HG03280 (cell line): ENCODE measurements around the gene NR6A1.

Experiments
- ATAC-seq: cut with Tn5 transposase; IDR thresholded peaks from one replicate; pipeline ENCODE4 v1.9.1; 2021; ENCODE audit warnings: mild to moderate bottlenecking, moderate library complexity; ENCODE audit not compliant: unreplicated experiment

The NR6A1 gene

GRCh38 chr9:124507880-124508423 lies 263.2 kb downstream of the NR6A1 start:
- ATAC-seq, result no peak

DNA sequence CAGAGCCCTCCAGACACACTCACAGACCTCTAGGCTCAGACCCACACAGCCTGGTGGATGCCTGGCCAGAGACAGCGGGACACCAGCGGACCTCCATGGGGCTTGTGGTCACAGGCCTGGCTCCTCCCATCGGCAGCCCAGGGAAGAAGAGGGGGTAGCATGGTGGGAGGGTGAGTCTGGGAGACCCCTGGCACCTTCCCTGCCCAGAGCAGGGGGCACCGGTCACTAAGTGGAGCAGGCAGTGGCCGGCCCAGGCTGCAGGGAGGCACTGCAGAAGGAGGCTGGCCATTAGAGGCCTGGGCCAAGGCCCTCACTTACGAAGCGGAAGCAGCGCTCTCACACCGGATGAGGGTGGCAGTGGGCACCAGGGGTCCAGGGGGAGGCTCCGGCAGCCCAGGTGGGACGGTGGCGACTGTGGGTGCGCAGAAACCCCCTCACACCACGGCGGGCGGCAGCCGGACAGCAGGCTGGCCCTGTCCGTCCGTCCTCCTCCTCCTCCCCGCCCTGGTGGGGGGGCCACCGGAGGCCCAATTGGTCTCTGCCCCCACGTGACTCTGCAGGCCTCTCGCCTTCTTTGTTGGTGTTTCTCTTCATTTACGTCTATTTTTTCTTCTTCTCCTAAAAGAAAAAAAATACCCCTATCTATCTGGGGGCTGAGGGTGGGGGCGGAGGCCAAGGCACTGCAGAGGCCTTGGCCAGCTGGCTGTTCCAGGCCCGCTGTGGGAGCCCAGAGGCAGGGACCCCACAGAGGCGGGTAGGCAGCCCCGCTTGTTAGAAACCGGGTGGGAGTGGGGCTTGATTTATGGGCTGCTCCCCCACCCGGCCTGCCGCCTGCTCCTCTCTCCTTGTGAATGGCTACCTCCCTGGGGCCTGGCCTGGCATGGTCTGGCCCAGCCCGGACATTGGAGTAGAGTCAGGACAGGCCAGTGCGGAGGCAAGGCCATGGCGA lies 263.9 kb downstream of the NR6A1 start, which contains the start of gene NR5A1:
TSS of gene NR5A1 (minus strand) at position 469 of the 949 bp plus-strand sequence. CDS start 4,004 bp downstream, outside the sequence.
- ATAC-seq, result no peak

DNA sequence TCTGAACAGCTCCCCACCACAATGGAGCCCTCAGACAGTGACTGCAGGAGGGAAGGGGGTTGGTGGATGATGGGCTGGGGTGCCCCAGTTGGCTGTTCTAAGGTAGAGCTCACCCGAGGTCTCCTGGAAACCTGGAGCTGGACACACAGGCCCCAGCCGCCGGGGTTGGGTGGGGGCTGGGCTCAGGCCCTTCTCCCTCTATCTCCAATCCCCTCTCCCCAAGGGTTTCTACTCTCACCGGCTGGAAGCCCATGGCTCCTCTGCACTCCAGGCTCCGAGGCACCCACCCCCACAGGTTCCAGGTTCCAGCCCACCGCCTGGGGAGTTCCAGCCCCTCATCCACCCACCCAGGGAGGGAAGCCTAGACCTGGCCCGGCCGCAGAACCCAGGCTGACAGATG lies 264.7 kb downstream of the NR6A1 start:
- ATAC-seq, result no peak

DNA sequence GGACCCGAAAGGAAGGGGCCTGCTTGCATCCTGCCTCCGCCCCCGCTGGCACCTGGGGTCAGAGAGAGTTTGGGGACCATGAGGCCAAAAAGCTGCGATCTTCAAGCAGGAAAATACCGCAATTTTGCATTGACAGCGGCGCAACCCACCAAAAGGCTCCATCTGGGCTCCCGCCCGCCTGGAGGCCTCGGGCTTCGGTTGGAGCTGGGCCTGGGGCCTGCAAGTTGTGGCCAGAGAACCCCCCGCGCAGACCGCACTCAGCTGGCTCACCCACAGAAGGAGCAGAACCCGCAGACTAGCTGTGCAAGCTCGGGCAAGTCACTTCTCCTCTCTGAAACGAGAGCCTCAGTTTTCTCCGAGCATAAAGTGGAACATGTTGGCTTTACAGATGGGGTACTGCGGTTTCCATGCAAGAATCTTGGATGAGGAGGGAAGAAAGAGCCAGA lies 265.2 kb downstream of the NR6A1 start:
- no peak for ATAC-seq

- ATAC-seq, result no peak
Measured at GRCh38 chr9:124505006-124505900, 265.9 kb downstream of the NR6A1 start.

DNA sequence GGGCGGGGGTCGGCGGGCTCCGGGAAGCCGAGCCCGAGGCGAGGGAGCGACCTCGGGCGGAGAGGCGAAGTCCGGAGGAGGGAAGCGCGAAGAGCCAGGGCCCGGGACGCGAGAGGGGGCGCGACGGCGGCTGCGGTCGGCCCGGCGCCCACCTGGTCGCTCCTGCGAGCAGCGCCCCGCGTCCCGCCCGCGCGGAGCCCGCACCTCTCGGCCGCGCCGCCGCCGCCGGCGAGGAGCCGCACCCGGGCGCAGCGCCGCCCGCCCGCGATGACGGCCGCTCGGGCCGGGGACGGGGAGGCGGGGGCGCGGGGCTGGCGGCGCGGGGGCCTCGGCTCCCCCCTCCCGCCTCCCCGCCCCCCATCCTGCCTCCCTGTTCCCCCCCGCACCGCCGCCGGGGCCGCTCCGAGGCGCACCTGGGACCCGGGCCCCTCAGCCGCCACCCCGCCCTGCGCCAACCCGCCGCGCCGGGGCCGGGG lies 266.5 kb downstream of the NR6A1 start:
- ATAC-seq, result no peak

- ATAC-seq, result no peak
Measured at GRCh38 chr9:124503713-124504529, 267.2 kb downstream of the NR6A1 start.

DNA sequence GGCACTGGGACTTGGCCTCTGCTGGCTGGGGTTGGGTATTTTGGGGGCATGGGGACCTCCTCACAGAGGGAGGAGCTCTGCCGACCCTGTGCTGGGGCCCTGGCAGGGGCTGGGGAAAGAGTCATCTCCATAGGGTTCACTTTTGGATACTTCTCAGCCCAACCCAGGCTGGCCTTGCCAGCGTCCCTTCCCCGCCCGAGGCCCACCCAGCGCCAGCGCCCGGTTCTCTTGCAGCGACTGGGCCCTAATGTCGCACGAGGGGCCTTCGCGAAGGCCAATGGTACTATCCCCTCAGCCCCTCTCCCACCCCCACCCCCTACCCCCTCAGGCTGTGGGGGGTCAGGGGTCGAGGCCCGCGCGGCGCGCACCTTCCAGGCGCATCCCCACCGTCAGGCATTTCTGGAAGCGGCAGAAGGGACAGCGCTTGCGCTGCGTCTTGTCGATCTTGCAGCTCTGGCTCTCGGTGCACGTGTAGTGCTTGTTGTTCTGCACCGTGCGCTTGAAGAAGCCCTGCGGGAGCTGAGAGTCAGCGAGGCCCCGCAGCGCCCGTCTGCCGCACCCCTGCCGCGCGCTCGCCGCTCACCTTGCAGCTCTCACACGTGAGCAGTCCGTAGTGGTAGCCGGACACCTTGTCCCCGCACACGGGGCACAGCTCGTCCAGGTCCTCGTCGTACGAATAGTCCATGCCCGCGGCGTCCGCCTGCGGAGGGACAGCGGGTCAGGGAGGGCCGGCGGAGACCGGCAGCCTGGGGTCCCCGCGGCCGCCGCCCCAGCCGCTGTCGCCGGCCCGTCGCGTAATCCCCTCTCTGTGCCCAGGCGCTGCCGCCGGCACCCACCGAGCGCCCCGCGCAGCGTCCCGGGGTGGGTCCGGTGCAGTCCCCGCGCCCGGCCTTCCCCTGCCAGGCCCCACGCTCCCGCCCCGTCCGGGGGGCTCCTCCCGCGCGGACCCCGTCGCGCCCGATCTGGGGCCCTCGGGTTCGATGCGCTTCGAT lies 268.1 kb downstream of the NR6A1 start:
- no peak for ATAC-seq

DNA sequence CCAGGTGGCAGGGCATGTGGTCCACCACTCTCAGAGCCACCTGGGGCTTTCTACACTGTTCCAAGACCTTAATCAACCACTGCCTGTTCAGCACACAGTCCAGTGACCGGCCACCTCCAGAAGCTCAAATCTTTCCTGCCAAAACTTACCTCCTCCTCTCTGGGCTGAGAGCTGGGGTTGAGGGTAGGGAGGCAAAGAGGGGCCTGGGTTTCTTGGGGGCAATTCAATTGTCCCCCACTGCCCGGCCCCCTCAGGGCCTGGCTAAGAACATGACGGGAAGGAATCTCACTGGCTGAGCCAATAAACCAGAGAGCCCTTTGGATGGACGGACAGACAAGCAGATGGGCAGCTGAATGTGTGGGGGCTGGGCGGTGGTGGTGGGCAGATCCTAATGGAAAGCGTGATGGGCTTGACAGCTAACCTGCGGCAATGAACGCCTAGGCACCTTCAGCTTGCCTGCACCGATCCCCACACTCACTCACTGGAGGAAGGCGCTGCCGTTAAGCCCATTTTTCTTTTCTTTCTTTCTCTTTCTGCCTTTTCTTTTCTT lies 269.3 kb downstream of the NR6A1 start:
- ATAC-seq, result no peak

DNA sequence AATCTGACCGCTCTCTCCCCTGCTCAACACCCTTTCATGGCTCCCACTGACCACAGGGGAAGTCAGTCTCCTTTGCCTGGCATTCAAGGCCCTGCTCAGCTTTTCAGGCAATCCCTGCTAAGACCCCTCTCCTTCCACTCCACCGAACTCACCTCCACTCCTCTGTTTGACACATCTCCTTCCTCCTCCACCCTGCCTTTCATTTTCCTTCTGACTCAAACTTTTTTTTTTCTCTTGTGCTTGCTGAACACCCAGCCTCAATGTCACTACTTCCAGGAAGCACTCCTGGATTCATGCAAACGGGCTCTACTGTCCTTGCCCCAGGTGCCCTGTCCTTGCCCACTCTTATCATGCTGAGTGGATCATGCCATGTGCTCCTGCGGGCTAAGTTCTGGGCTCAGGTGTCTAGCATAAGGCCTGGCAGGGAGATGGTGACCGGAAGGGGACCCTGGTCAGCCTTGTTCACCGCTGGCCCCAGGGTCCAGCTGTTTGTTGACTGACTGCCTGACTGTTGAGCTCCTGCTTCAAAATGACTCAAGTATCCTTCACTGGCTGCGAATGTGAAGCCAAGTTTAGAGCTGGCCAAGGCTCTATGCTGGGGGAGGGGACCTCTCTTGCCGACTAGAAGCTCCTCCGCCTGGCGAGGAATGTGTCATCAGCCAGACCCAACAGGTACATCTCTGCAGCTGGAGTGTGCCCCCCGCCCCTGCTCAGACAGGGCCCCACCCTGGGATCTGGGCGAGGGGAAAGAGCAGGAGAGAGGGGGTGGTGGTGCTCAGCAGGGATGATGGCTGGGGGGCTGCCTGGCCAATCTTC lies 270.1 kb downstream of the NR6A1 start:
- ATAC-seq, result no peak

DNA sequence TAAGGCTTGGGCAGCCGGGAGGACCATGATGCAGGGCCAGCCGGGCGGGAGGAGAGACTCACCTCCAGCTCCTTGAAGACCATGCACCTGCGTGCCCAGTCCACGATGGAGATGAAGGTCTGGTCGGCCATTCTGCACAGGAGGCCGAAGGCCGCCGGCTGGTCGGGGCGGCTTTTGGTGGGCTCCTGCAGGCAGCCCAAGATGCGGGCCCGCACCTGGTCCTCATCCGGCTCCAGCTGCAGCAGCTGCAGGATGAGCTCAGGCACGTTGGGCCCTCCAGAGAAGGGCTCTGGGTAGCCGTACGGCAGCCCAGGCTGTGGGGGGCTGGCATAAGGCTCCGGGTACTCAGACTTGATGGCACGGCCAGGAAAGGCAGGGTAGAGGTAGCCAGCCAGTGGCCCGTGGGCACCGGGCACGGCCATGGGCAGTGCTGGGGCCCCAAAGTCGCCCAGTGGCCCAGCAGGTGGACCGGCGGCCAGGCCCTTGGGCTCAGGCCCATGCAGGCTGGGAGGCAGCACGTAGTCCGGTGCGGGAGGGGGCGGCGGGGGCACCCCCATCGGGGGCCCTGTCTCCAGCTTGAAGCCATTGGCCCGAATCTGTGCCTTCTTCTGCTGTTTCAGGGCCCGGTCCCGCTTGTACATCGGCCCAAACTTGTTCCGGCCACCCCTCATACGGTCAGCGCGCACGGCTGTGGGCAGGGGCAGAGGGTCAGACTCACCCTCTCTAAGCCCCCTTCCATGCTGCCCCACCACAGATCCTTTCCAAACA lies 270.9 kb downstream of the NR6A1 start:
- ATAC-seq, result no peak

DNA sequence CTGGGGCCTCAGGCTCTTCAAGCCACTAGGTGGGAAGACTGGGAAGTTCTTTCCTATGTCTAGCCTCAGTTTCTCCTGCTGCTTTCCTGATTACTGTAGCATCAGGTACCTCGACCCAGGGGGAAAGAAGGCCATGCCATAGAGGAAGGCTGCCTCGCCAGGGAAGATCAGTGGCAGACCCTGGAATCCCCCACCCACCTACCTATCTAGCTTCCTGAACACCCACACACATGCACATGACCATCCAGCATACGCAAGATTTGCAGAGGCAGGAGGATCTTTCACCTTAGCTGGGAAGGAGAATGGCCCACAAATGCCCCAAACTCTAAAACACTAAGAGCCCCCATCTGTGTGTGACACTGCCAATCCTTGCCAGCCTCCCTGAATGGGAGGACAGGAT lies 271.9 kb downstream of the NR6A1 start:
- ATAC-seq, result no peak

- no peak for ATAC-seq
Measured at GRCh38 chr9:124498499-124499146, 272.5 kb downstream of the NR6A1 start.

- ATAC-seq, result no peak
Measured at GRCh38 chr9:124498040-124498439, 273.1 kb downstream of the NR6A1 start.

DNA sequence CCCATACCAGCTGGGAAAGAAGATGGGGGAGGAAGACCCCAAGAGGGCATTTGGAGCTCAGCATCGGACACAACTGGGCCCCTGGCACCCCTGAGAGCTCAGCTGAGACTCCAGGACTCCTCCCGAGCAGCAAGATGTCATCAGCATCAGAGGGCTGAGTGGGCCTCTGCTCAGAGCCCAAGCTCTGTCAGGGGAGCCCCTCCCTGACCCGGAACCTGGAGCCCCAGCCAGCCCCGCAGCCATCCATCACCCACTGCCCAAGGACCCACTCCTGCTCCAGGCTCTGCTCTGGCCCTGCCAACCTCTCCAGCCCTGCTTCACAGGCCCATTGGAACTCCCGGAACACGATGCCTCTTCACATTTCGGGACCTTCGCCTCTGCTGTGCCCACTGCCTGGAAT lies 273.7 kb downstream of the NR6A1 start:
- no peak for ATAC-seq

DNA sequence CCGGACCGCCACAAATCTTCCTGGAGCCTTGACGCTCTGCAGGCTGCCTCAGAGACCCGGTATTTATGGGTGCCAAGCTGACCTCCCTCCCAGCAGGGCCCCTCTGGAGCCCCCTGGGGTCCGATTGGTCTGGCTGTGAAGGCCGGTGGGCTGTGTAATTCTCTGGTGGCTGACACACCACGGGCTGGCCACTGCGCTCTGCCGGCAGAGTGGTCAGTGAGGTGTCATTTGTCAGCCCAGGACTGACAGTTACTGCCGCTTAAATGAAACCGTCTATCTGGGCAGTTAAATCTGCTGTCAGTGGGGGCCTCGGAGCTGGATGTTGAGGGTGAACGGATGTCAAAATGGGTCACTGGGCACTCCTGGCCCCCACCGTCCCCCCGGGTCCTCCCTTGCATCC lies 274.6 kb downstream of the NR6A1 start:
- no peak for ATAC-seq

GRCh38 chr9:124496075-124496449 lies 275.0 kb downstream of the NR6A1 start:
- ATAC-seq, result no peak
